NT2/D1 (cell line): ENCODE results near the gene ANKS3.

Source experiments
- DNase-seq: peaks from one replicate; pipeline ENCODE4 v3.0.0-alpha.2; 2011; ENCODE audit warnings: low read depth, low spot score
- H3K27me3 ChIP-seq: 2 replicates; pipeline ENCODE4 v1.6.0; 2011; ENCODE audit warnings: mild to moderate bottlenecking; ENCODE audit not compliant: insufficient read length, insufficient read depth
- H3K36me3 ChIP-seq: 2 replicates; pipeline ENCODE4 v1.6.1; 2011; ENCODE audit warnings: mild to moderate bottlenecking, low read length, mixed read lengths; ENCODE audit not compliant: insufficient read depth, insufficient read length
- H3K4me1 ChIP-seq: 2 replicates; pipeline ENCODE4 v1.5.1; 2011; ENCODE audit not compliant: insufficient read depth, insufficient read length
- H3K4me3 ChIP-seq: 2 replicates; pipeline ENCODE4 v1.5.1; 2011; ENCODE audit warnings: low read depth; ENCODE audit not compliant: insufficient read length
- H3K9ac ChIP-seq: 2 replicates; pipeline ENCODE4 v1.6.0; 2011; ENCODE audit warnings: low read depth; ENCODE audit not compliant: insufficient read length
- H3K9me3 ChIP-seq: 2 replicates; pipeline ENCODE4 v1.5.1; 2011; ENCODE audit warnings: mild to moderate bottlenecking, low read length; ENCODE audit not compliant: insufficient read depth
- SUZ12 ChIP-seq: IDR thresholded peaks from 2 replicates; pipeline ENCODE4 v1.6.1; 2011; ENCODE audit not compliant: insufficient read length, insufficient read depth; ENCODE audit errors: extremely low read depth
- YY1 ChIP-seq: IDR thresholded peaks from 2 replicates; pipeline ENCODE4 v1.6.1; 2011; ENCODE audit not compliant: insufficient read length, insufficient read depth
- ZNF274 ChIP-seq: IDR thresholded peaks from 2 replicates; pipeline ENCODE4 v1.6.1; 2011; ENCODE audit warnings: mild to moderate bottlenecking, low read depth, low read length

Gene ANKS3

DNA sequence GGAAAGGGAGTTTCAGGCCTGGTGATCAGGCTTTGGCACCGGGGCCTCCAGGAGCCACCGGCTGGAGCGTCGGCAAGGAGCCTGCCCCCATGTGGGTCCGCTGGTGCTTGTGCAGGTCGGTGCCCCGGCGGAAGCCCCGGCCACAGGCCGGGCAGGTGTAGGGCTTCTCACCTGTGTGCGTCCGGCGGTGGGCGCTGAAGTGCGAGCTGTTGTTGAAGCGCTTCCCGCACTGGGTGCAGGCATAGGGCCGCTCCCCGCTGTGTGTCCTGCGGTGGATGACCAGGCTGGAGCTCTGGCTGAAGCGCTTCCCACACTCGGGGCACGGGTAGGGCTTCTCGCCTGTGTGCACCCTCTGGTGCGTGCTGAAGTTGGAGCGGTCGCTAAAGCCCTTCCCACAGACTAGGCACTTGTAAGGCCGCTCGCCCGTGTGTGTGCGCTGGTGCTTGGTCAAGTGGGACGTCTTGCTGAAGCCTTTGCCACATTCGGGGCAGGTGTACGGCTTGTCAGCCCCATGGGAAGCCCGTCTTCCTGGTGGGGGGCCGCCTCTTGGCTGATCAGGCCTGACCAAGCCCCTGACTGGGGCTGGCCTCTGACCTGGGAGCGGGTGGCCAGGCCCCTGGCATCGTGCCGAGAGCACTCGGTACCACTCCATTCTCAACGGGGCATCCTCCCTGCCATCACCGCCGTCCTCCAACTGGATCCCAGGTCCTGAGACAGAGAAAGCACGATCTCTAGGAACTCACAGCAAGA lies 18.5 kb upstream of the ANKS3 start:
- TF ChIP-seq YY1 (no peak), SUZ12 (no peak), ZNF274 (no peak)
- Histone ChIP-seq H3K27me3 (no peaks in the 10 kb centered on the region), H3K4me1 (no peaks in the 10 kb centered on the region), H3K4me3 (no peak overlapping the region), H3K36me3 (peaks cover 77% of the 10 kb centered on the region), H3K9ac (no peak overlapping the region), H3K9me3 (peaks cover 7% of the 10 kb centered on the region; the same call in 1 of the 2 replicates)
- DNase-seq, result no peak

DNA sequence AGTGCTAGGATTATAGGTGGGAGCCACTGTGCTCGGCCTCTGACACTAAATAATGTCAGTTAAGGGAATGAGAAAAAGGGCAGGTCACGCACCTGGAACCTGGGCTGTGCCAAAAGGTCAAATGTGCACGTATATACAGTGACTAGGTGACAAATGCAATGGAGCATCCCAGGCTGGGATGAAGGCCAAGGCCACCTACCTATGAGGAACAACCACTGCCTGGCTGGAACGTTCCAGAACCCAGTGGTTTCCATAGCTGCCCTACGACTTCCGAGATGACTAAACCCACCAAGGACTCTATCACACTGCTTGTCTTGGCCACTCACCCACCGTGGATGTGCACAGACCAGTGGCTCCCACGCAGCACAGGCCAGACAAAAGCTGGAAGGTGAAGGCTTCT lies 16.8 kb upstream of the ANKS3 start:
- Histone ChIP-seq H3K27me3 (no peaks in the 10 kb centered on the region), H3K4me3 (no peak overlapping the region), H3K36me3 (peaks cover 66% of the 10 kb centered on the region), H3K9ac (no peak overlapping the region), H3K9me3 (peaks cover 6% of the 10 kb centered on the region; the same call in 1 of the 2 replicates), H3K4me1 (no peaks in the 10 kb centered on the region)
- no peak for DNase-seq
- no peak for TF ChIP-seq ZNF274
- TF ChIP-seq SUZ12, result no peak
- no peak for TF ChIP-seq YY1

GRCh38 chr16:4749700-4750257 lies 15.7 kb upstream of the ANKS3 start:
- H3K4me1 ChIP-seq, result peaks cover 3% of the 10 kb centered on the region
- peaks cover under 1% of the 10 kb centered on the region; the same call in 1 of the 2 replicates for H3K9me3 ChIP-seq
- no peak for DNase-seq
- H3K4me3 ChIP-seq, result no peak overlapping the region
- TF ChIP-seq SUZ12 (no peak), YY1 (no peak), ZNF274 (no peak)
- H3K9ac ChIP-seq, result no peak overlapping the region
- peaks cover 56% of the 10 kb centered on the region for H3K36me3 ChIP-seq
- no peaks in the 10 kb centered on the region for H3K27me3 ChIP-seq

- Histone ChIP-seq H3K4me3 (no peak overlapping the region), H3K9me3 (no peaks in the 10 kb centered on the region), H3K27me3 (no peaks in the 10 kb centered on the region), H3K4me1 (peaks cover 6% of the 10 kb centered on the region), H3K9ac (no peak overlapping the region), H3K36me3 (peaks cover 51% of the 10 kb centered on the region)
- DNase-seq, result no peak
- TF ChIP-seq YY1, result no peak
- TF ChIP-seq ZNF274, result no peak
Observed at GRCh38 chr16:4748682-4749411, 14.8 kb upstream of the ANKS3 start.

DNA sequence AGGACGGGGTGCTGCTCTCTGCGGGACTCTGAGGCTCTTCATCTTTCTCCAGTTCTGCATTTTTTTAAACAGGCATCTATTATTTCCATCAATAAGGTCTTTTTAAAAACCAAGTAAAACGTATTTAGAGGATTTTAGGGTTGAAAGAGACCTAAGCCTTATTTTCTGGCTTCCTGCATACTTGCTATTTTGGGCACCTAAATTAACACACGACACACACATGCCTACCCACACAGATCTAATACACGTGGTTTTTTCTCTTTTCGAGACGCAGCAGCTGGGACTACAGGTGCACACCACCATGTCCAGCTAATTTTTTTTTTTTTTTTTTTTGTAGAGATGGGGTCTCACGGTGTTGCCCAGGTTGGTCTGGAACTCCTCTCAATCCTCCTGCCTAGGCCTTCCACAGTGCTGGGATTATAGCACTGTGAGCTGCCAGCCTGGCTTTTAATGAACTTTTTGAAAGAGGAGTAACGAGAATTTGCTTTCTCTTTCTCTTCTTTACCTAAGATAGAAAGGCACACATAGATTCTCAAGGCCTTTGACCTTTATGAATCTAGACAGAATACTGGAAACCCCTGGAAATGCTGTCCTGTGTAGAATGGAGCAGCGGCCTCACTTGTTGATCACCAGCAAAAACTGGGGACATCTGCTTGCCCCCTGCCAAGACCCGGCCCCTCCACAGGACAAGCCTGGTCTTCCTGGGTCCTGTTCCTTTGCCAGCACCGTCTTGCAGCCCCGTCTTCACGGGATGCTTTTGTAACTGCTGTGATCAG lies 14.0 kb upstream of the ANKS3 start:
- peaks cover 6% of the 10 kb centered on the region for H3K4me1 ChIP-seq
- H3K27me3 ChIP-seq, result no peaks in the 10 kb centered on the region
- TF ChIP-seq SUZ12 (no peak), YY1 (no peak), ZNF274 (no peak)
- no peaks in the 10 kb centered on the region for H3K9me3 ChIP-seq
- no peak for DNase-seq
- peaks cover 44% of the 10 kb centered on the region for H3K36me3 ChIP-seq
- no peak overlapping the region for H3K4me3 ChIP-seq
- H3K9ac ChIP-seq, result no peak overlapping the region

DNA sequence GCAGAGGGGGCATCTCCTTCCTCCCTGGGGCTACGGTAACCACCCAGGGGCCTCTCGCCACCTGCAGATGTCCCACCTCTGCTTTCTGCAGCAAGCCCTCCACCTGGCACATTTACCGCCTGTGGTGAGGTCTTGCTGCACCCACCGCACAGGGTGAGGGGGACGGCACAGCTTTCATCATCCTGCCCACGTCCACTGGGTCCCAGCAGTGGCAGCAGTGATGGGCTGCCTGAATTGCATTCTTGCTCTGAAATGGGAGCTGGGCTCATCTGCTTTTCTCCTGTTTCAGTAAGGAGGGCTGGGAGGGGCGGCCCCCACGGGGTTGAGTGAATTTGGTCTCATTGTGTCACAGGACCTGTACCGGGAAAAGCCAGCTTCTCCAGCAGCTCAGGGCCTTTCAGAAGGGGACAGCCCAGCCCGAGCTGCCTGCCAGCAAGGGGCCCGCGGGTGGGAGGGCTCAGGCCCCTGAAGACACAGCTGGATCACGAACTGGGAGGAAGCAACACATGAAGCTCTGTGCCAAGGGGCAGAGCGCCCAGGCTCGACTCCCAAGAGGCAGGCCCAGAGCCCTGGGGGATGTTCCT lies 13.0 kb upstream of the ANKS3 start:
- H3K4me1 ChIP-seq, result peaks cover 6% of the 10 kb centered on the region
- DNase-seq, result no peak
- no peak overlapping the region for H3K9ac ChIP-seq

More for the DNA sequence above, 13.0 kb upstream of the ANKS3 start:
- H3K4me3 ChIP-seq, result no peak overlapping the region
- TF ChIP-seq ZNF274, result no peak
- TF ChIP-seq YY1, result no peak
- no peaks in the 10 kb centered on the region for H3K27me3 ChIP-seq
- H3K9me3 ChIP-seq, result no peaks in the 10 kb centered on the region
- peaks cover 34% of the 10 kb centered on the region for H3K36me3 ChIP-seq
